GDM1 (cell line): ENCODE measurements around the gene LTBP1.

Experiments used
- DNase-seq: peaks from one replicate; lab custom pipeline; 2025; lab: John Stamatoyannopoulos, UW

LTBP1 gene

GRCh38 chr2:32931945-32932709 is 14.6 kb upstream of the LTBP1 start:
- DNase-seq, result no peak

GRCh38 chr2:32932825-32933755 is 13.7 kb upstream of the LTBP1 start:
- no peak for DNase-seq

GRCh38 chr2:32933756-32934095 is 13.0 kb upstream of the LTBP1 start:
- no peak for DNase-seq

- no peak for DNase-seq
Measured at GRCh38 chr2:32937602-32938448, 8.9 kb upstream of the LTBP1 start.

GRCh38 chr2:32938934-32939333 is 7.8 kb upstream of the LTBP1 start:
- no peak for DNase-seq

GRCh38 chr2:32940316-32940997 is 6.3 kb upstream of the LTBP1 start:
- DNase-seq, result peak; percentile 51

- DNase-seq, result no peak
Measured at GRCh38 chr2:32941944-32942690, 4.6 kb upstream of the LTBP1 start.

GRCh38 chr2:32942793-32943485 is 3.8 kb upstream of the LTBP1 start:
- no peak for DNase-seq

GRCh38 chr2:32945286-32945685 is 1.5 kb upstream of the LTBP1 start:
- DNase-seq, result no peak

GRCh38 chr2:32947076-32947483 is 327 bp downstream of the LTBP1 start:
- DNase-seq, result no peak

- DNase-seq, result no peak
Measured at GRCh38 chr2:32947484-32948143, 861 bp downstream of the LTBP1 start.

- no peak for DNase-seq
Measured at GRCh38 chr2:32948266-32948665, 1.5 kb downstream of the LTBP1 start.

GRCh38 chr2:32949260-32949659 is 2.5 kb downstream of the LTBP1 start:
- no peak for DNase-seq

- DNase-seq, result no peak
Measured at GRCh38 chr2:32951672-32952071, 4.9 kb downstream of the LTBP1 start.

GRCh38 chr2:32952761-32953476 is 6.2 kb downstream of the LTBP1 start:
- DNase-seq, result no peak

- no peak for DNase-seq
Measured at GRCh38 chr2:32954206-32954605, 7.5 kb downstream of the LTBP1 start.

GRCh38 chr2:32958821-32959220 is 12.1 kb downstream of the LTBP1 start:
- DNase-seq, result no peak

- no peak for DNase-seq
Measured at GRCh38 chr2:32960238-32960637, 13.5 kb downstream of the LTBP1 start.
